Measurements from ENCODE around the gene FGF23. TPM values are rescaled to one million over a fixed set of nuclear protein-coding genes. Genes with fewer than 3 reads are reported as not detected.

The FGF23 gene
- total RNA-seq, 2 experiments from 2014 or later = not detected

DNA sequence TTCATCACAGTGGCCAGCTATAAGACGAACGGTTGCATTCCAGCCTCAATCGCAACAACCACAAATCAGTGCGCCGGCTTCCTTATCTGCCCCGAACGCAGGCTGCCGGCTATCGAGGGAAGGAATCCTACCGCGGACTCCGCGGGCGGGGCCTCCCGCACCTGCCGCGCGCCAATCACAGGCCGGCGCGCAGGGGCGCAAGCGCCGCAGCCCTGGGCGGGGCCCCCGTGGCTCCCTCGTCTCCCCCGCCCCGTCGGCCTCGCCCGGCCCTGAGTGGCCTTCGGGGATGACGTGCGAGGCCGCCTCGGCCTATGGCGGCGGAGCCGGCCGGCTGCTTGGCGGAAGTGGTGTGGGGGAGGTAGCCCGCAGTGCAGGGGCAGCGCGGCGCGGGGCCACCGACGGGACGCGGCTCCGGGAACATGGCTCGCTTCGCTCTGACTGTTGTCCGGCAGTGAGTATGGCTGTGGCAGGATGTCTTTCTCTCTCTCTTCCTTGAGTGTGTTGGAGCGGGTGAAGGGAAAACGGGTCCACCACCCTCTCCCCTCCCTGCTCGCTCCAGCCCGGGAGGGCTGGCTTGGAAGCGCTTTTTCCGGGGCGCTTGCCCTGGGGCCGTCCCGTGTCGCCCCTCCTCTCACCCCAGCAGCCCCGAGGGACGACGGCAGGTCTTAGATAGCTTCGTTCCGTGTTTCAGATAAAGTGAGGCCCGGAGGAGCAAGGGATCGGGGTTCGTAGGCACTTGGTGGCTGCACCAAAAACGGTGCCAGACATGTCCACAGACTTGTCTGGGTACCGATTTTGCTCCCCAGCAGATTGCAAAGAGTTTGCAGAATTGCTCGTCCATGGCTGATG is 58.4 kb downstream of the FGF23 start, which contains the start of gene TIGAR:
Gene TIGAR (plus strand): TSS at position 361 of the 849 bp plus-strand sequence. CDS start 59 bp downstream, at position 420.
- POLR2A ChIA-PET = interaction anchor here (1.4 kb wide), 1 partner anchor 30 kb away, joined by 3 read pairs; no protein-coding TSS in a partner anchor
- Mint-ChIP-seq H3K4me3 (peak within 1 kb of the TSS; percentile 91), H3K9me3 (no peaks in the 10 kb centered on the region), H3K27ac (peak within 1 kb of the TSS; percentile 92), H3K4me1 (peaks cover 36% of the 10 kb centered on the region), H3K27me3 (no peaks in the 10 kb centered on the region), H3K36me3 (peaks cover 6% of the 10 kb centered on the region)
- ATAC-seq (ENCODE audit: low read depth) = peak; percentile 99
- DNase-seq = peak; percentile 96

DNA sequence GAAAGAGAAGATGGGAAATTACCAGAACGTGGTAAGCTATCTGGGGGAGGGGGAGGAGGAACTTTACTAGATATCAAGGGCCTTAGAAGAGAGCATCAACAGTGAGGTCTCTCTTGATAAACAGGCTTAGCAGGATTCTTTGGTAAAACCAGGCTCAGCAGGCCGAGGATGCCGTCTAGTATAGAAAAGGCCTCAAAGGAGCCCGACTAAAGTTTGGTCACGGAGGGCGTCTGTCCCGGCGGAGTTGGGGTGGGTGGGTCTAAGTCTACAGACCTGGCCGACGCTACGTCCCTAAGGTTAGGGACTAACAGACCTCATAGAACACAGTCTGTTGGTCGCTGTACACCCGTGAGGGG is 59.0 kb downstream of the FGF23 start:
- Mint-ChIP-seq H3K27me3 (no peaks in the 10 kb centered on the region), H3K9me3 (no peaks in the 10 kb centered on the region), H3K4me1 (peaks cover 33% of the 10 kb centered on the region), H3K4me3 (peak overlapping the region; percentile 91), H3K36me3 (peaks cover 5% of the 10 kb centered on the region), H3K27ac (peak overlapping the region; percentile 92)
- no peak for DNase-seq
- ATAC-seq (ENCODE audit: low read depth) = peak; percentile 27
- POLR2A ChIA-PET = no interaction called here

Other genes with a start within 250 kb of the FGF23 start
- gene CCND2, start 106.0 kb downstream of the FGF23 start, total RNA-seq = 100 to 1,000 TPM; 417 to 438 TPM
- 10 to 100 TPM in 1 of 2 experiments, 1 to 10 TPM in 1; 9.7 to 11.4 TPM for gene TIGAR, start 58.5 kb downstream of the FGF23 start, total RNA-seq
- not detected for gene FGF6, start 66.1 kb upstream of the FGF23 start, total RNA-seq
- gene RAD51AP1, start 159.2 kb upstream of the FGF23 start, total RNA-seq = 10 to 100 TPM; 44.6 to 50.2 TPM
- 10 to 100 TPM; 25.6 to 30.9 TPM for gene DYRK4, start 182.5 kb upstream of the FGF23 start, total RNA-seq

All from activated naive CD8-positive, alpha-beta T cell treated with anti-CD3 and anti-CD28 coated beads, Interleukin-2, amount 10 ng/mL, durations not matched to agents 7 days and 5 days (primary cell).